Erythroblast (primary cell): Measurements from ENCODE around the gene GMPPB.
"Not testable (repeated sequence)": the region's sequence is repeated elsewhere in the genome, so short reads cannot be mapped to it uniquely, and the experiment has no call there.

Source experiments
- GATA1 ChIP-seq: IDR thresholded peaks from 2 replicates; pipeline ENCODE4 v1.6.1; 2011; ENCODE audit warnings: low read depth, mild to moderate bottlenecking, control low read depth, low read length, moderate library complexity
- POLR2A ChIP-seq: IDR thresholded peaks from 2 replicates; pipeline ENCODE4 v1.6.1; 2011; ENCODE audit warnings: mild to moderate bottlenecking, low read length

- TF ChIP-seq GATA1, POLR2A: not testable (repeated sequence)
These were observed 37.9 kb downstream of the GMPPB start for GRCh38 chr3:49685846-49686245.
